ENCODE data around the gene SNX4. TPM values are rescaled to one million over a fixed set of nuclear protein-coding genes. Genes with fewer than 3 reads are reported as not detected.

Gene SNX4
- total RNA-seq, 1 donor from 2014 or later = 19.8 TPM

- DNase-seq (ENCODE audit: missing footprints) (no peak), ATAC-seq (no peak)
- intact Hi-C loops (cut with DNase I) = no loop called here
These were observed 41.7 kb downstream of the SNX4 start for GRCh38 chr3:125478326-125478725.

GRCh38 chr3:125477701-125478100 lies 42.3 kb downstream of the SNX4 start:
- ATAC-seq (no peak), DNase-seq (ENCODE audit: missing footprints) (no peak)
- intact Hi-C loops (cut with DNase I) = no loop called here

DNA sequence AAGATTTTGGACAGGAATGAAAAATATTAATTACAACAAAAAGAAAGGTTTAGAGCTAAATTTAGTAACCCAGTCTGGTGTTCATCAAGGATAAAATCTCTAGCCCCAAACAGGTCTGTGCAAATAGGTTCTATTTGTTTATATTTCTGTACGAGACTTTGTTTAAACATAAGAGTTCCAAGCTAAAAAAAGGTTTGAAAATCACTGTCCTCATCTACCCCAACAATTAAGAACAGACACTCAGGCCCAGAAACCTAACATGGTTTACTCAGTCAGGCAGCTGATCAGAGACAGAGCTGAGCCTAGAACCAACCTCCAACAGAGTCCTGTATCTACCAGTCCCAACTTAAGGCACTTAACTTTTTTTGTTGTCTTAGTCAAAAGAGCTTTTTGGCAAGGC lies 49.3 kb downstream of the SNX4 start:
- intact Hi-C loops (cut with DNase I) = no loop called here
- no peak for DNase-seq (ENCODE audit: missing footprints)
- ATAC-seq = no peak

DNA sequence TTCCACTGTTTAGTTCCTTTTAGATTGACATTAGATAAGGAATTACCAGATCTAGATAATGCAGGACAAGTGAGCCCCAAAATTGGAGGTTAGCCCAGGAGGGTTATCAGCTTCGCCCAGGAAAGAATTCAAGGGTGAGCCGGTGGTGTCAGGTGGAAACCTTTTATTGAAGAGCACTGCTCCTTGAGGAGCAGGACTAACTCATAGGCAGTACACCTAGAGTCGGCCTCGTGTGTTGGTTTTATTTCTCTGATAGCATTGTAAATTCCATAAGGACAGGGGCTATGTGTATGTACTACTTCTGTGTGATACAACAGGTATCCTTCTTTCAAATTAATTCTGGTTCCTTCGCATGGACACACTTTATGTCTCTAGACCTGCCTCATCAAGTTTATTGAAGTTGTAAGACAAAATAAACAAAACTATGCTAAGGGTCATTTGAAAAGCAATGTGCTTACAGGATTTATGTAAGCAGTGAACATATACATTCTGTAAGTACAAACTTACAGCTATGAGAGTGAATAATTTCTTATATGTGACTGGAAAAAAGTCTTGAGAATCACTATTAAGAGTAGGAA lies 57.2 kb downstream of the SNX4 start:
- intact Hi-C loops (cut with DNase I) = no loop called here
- no peak for DNase-seq (ENCODE audit: missing footprints)
- no peak for ATAC-seq

GRCh38 chr3:125461896-125462295 lies 58.1 kb downstream of the SNX4 start:
- intact Hi-C loops (cut with DNase I) = no loop called here

GRCh38 chr3:125460233-125460632 lies 59.8 kb downstream of the SNX4 start:
- intact Hi-C loops (cut with DNase I) = no loop called here
- DNase-seq (ENCODE audit: missing footprints) (no peak), ATAC-seq (peak; percentile 37)

More at GRCh38 chr3:125461896-125462295, 58.1 kb downstream of the SNX4 start:
- DNase-seq (ENCODE audit: missing footprints) (no peak), ATAC-seq (no peak)

DNA sequence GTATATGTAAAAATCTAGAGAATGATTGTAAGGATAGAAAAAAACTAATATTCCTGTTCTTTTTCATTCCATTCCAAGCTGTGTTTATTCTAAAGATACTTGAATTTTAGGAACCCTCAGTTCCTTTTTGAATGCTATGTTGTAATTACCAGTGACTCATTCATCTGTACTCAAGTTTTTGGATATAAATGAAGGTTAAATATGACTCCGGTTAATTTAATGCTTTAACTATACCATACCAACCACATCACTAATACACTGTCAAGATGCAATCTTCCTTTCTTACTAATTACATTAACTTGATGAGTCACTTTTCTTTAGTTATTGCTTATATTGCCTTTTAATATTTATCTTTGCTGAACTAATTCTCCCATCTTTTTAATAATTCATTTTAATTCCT lies 76.1 kb downstream of the SNX4 start:
- ATAC-seq = no peak
- intact Hi-C loops (cut with DNase I) = no loop called here
- no peak for DNase-seq (ENCODE audit: missing footprints)

- no peak for DNase-seq (ENCODE audit: missing footprints)
- no peak for ATAC-seq
- intact Hi-C loops (cut with DNase I) = no loop called here
These were observed 77.5 kb downstream of the SNX4 start for GRCh38 chr3:125442506-125442905.

- intact Hi-C loops (cut with DNase I) = no loop called here
- ATAC-seq (no peak), DNase-seq (ENCODE audit: missing footprints) (no peak)
These were observed 79.0 kb downstream of the SNX4 start for GRCh38 chr3:125440970-125441369.

DNA sequence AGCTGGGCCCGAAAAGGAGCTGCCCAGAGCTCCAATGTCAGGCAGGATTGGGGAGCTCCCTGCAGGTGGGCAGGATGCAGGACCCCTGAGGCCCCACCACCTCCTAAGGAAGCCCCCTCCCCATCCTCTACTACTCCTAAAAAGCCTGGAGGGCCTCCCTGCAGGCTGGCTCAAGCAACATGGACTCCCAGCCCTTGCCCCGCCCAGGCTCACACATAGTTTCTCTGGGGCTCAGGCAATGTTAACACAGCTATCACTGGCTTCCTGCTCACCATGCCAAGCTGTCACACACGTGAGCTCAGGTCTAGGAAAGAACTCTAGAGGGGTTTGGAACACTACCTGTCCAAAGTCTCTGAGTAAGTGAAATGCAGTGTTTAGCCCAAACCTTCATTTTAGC lies 79.4 kb downstream of the SNX4 start:
- ATAC-seq (peak; percentile 31), DNase-seq (ENCODE audit: missing footprints) (no peak)
- intact Hi-C loops (cut with DNase I) = no loop called here

GRCh38 chr3:125437631-125438435 lies 82.2 kb downstream of the SNX4 start:
- ATAC-seq (peak; percentile 56), DNase-seq (ENCODE audit: missing footprints) (no peak)
- intact Hi-C loops (cut with DNase I) = loop anchor here (2.0 to 10.0 kb wide), 3 partner anchors 243 to 511 kb away; no protein-coding TSS in a partner anchor

DNA sequence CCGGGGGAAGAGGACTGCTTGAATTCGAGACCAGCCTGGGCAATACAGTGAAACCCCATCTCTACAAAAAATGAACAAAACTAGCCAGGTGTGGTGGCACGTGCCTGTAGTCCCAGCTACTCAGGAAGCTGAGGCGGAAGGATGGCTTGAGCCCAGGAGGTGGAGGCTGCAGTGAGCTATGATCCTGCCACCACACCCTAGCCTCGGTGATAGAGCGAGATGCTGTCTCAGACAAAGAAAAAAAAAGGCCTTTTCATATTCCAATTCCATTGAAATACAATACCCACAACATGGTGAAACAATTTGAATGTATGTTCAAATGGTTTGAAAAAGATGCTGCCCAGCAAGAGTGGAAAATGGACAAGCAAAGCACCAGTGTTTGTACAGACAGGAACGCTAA lies 83.1 kb downstream of the SNX4 start:
- no peak for DNase-seq (ENCODE audit: missing footprints)
- intact Hi-C loops (cut with DNase I) = loop anchor here (5.0 to 10.0 kb wide), 2 partner anchors 242 to 510 kb away; no protein-coding TSS in a partner anchor
- ATAC-seq = no peak

- intact Hi-C loops (cut with DNase I) = loop anchor here (5.0 to 10.0 kb wide), 2 partner anchors 240 to 508 kb away; no protein-coding TSS in a partner anchor
- no peak for ATAC-seq
- no peak for DNase-seq (ENCODE audit: missing footprints)
These were observed 84.8 kb downstream of the SNX4 start for GRCh38 chr3:125435231-125435630.

GRCh38 chr3:125434582-125435011 lies 85.4 kb downstream of the SNX4 start:
- DNase-seq (ENCODE audit: missing footprints) (no peak), ATAC-seq (no peak)
- intact Hi-C loops (cut with DNase I) = loop anchor here (5.0 to 10.0 kb wide), 2 partner anchors 240 to 507 kb away; no protein-coding TSS in a partner anchor

- intact Hi-C loops (cut with DNase I) = loop anchor here (10.0 kb wide), 1 partner anchor 239 kb away; no protein-coding TSS in a partner anchor
- DNase-seq (ENCODE audit: missing footprints) (no peak), ATAC-seq (no peak)
These were observed 86.4 kb downstream of the SNX4 start for GRCh38 chr3:125433611-125434041.

DNA sequence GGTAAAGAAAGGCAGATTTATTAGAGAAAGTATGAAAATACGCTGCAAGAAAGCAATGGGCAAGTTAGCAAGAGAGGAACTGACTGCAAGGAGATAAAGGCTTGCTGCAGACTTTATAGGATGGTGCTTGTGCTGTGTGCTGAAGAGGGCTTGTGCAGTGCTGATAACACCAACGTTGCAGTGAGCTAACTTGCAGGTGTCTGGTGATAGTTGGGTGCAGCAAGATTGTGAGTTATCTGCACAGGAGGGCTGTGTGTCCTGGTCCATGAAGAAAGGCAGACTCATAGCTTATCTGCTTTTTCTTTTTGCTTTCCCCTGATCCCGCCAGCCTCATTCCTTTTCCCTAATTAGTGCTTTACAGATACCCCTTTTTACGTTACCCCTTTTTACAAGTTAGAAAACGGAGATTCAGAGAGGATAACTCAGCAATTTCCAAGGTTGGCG lies 86.9 kb downstream of the SNX4 start:
- DNase-seq (ENCODE audit: missing footprints) (no peak), ATAC-seq (no peak)
- intact Hi-C loops (cut with DNase I) = loop anchor here (10.0 kb wide), 1 partner anchor 238 kb away; no protein-coding TSS in a partner anchor

GRCh38 chr3:125431912-125432790 lies 87.9 kb downstream of the SNX4 start:
- DNase-seq (ENCODE audit: missing footprints) (no peak), ATAC-seq (no peak)
- intact Hi-C loops (cut with DNase I) = loop anchor here (10.0 kb wide), 1 partner anchor 237 kb away; no protein-coding TSS in a partner anchor

DNA sequence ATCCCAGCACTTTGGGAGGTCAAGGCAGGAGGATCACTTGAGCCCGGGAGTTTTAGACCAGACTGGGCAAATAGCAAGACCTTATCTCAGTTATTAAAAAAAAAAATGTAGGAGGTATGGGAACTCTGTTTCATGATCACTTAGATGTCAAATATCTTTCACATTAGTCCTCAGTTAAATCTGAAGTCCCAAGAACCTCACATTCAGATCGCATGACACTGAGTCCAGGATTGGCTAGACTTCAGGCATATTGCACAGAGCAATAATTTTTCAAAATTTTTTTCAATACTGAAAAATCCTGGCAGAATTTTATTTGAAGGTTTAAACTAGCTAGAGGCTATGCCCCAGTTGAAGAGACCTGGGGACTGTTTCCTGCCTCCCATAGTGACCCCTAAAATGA lies 88.6 kb downstream of the SNX4 start:
- intact Hi-C loops (cut with DNase I) = loop anchor here (10.0 kb wide), 1 partner anchor 237 kb away; no protein-coding TSS in a partner anchor
- no peak for DNase-seq (ENCODE audit: missing footprints)
- ATAC-seq = no peak
